Posterior cingulate gyrus (tissue), 11 donors: ENCODE results near the gene FMO1.
"Not testable (repeated sequence)": the region's sequence is repeated elsewhere in the genome, so short reads cannot be mapped to it uniquely, and the experiment has no call there.

Source experiments
- DNase-seq, 10 donors: peaks; one replicate each; pipeline versions ENCODE4 v3.0.0 to v3.0.0-alpha.2; 2020 to 2021; ENCODE audit warnings: mixed read lengths in 3 of 10
- intact Hi-C: fragments of 100-400 bp; cut with DNase I; formaldehyde crosslinking; loops from one replicate; pipeline ENCODE4 v1.15.1; 2023

FMO1 gene

GRCh38 chr1:171248302-171248701 is at the start of gene FMO1:
Gene FMO1 (plus strand): TSS chr1:171248494. CDS start chr1:171258088, 9,594 bp downstream.
- no peak for DNase-seq
- intact Hi-C loops, result no loop called here

GRCh38 chr1:171204296-171204695 is 44.0 kb upstream of the FMO1 start:
- intact Hi-C loops, result no loop called here
- DNase-seq, result no peak

GRCh38 chr1:171206204-171206977 is 41.9 kb upstream of the FMO1 start:
- no peak for DNase-seq
- intact Hi-C loops, result no loop called here

DNA sequence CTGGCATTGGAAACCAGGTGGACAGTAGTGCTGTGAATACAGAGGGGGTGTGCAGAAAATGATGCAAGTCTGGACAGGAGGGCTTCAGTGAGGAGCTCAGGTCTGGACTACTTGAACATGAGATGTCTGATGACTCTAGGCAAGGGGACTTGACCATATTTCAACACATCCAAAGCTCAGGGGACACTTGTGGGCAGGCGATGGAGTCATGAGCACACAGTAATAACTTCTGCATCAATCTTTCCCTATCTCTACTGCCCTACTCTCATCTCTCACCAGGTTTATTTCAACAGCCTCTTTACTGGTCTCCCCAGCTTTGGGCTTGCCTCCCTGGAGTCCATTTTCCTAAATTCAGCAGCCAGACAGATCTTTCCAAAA is 41.3 kb upstream of the FMO1 start:
- no peak for DNase-seq
- intact Hi-C loops, result no loop called here

DNA sequence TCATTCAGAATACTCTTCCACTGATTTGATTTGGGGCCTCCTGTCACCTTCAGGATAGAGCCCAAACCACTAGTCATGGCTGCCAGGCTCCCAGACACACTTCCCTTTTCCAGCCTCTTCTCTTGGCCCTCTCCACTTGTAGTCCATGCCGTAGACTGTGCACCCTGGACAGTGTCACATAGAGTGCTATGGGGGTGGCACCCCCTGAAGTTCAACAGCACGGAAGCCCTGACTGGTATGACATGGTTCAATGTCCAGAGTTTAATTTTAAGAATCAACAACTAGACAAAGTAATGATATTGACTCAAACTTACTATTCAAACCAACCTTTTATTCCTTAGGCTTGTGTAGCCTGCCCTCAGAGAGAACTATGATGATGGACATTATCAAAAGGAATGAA is 40.9 kb upstream of the FMO1 start:
- DNase-seq, result no peak
- intact Hi-C loops, result no loop called here

- intact Hi-C loops, result no loop called here
- DNase-seq, result no peak
Measured at GRCh38 chr1:171210355-171210754, 37.9 kb upstream of the FMO1 start.

- intact Hi-C loops, result no loop called here
Measured at GRCh38 chr1:171212607-171213351, 35.5 kb upstream of the FMO1 start.

GRCh38 chr1:171213559-171214454 is 34.5 kb upstream of the FMO1 start:
- intact Hi-C loops, result no loop called here
- peak in 1 of 10 donors; percentile 21 for DNase-seq

More at GRCh38 chr1:171212607-171213351, 35.5 kb upstream of the FMO1 start:
- no peak for DNase-seq

DNA sequence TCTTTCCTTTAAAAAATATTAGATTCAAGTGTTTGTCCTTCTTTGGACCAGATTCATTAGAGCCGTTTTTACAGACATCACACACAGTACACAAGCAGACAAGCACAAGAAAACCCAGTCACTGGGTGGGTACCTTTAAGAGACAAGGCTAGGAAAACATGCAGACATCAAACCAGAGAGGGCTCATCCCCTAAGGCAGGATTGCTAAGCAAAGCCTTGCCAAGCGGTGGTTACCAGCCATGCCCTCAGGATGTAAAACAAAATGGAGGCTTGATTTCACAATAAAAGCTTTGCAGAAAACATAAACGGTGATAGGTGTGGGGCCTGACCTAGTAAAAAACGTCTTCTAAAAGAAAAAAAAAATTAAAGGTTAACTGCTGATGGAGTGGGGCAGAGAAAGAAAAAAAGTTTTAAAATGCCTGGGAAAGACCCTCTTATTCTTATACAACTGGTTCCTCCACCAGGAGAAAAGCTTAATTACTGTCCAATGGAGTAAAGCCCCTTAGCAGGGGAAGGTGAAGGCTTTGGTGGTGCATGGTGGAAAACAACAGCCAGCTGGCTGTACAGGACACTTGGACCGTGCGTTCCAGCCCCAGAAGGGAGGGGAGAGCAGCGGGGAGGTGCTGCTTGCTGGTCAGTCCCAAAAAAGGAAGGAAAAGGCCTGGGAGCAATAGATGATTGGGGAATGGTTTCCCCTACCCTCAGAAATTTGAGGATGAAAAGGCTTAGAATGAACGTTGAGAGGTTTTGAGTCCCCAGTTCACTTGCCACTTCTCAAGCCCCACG is 30.4 kb upstream of the FMO1 start:
- peak in 1 of 10 donors; percentile 66 for DNase-seq
- intact Hi-C loops, result no loop called here

DNA sequence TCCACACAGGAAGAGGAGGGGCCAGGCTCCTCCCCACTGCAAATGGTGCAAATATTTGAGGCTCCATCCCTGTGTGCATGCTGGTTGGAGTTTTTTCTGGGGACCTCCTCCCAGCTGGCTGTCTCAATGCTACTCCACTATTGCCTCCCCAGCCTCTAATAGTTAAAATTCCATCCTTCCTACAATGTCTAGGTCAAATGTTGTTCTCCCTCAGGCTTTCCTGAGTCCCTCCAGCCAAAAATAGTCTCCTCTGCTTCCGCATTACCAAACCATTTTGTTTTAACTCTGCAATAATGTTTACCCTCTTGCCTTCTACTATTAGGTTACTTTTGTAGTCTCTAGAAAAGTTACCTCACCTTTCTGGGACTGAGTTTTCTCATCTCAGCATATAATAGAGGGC is 29.6 kb upstream of the FMO1 start:
- intact Hi-C loops, result no loop called here
- no peak for DNase-seq

- DNase-seq, result no peak
- intact Hi-C loops, result no loop called here
Measured at GRCh38 chr1:171219346-171220080, 28.8 kb upstream of the FMO1 start.

DNA sequence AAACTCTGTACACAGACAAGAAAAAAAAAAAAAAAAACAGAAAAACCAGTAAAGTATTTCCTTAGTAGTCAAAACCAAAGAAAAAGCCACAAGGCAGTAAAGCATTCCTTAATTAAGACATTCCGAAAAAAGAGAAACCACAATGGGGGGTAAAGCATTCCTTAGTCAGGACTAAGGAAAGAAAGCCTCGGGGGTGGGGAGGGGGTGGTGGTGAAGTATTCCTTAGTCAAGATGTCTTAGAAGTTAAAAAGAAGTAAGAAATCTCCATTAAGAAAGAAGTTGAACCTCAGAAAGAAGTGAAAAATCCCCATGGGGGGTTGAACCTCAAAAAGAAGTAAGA is 28.2 kb upstream of the FMO1 start:
- intact Hi-C loops, result no loop called here
- no peak for DNase-seq

DNA sequence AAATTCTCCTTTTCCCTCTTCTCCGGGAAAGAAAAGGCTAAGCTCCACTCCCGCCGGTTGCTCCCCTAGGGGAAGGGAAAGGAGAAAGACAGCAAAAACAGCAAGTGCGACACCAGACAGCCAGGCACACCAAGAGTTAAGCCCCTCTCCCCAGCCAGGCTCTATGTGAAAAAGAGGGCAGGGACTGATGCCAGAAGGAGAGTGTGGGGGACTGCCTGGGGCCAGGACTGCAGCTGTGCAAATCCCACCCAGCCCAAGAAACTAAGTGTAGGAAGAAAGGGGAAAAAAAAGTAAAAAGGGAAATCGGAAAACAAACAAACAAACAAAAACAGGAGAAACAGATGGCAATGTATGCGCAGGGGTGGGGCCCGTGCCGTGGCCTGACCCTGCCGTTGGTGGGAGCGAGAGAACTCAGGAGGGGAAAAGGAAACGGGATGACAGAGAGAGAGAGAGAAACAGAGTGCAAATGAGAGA is 27.7 kb upstream of the FMO1 start:
- intact Hi-C loops, result no loop called here
- DNase-seq, result peak in 2 of 10 donors; percentile 54 to 56

DNA sequence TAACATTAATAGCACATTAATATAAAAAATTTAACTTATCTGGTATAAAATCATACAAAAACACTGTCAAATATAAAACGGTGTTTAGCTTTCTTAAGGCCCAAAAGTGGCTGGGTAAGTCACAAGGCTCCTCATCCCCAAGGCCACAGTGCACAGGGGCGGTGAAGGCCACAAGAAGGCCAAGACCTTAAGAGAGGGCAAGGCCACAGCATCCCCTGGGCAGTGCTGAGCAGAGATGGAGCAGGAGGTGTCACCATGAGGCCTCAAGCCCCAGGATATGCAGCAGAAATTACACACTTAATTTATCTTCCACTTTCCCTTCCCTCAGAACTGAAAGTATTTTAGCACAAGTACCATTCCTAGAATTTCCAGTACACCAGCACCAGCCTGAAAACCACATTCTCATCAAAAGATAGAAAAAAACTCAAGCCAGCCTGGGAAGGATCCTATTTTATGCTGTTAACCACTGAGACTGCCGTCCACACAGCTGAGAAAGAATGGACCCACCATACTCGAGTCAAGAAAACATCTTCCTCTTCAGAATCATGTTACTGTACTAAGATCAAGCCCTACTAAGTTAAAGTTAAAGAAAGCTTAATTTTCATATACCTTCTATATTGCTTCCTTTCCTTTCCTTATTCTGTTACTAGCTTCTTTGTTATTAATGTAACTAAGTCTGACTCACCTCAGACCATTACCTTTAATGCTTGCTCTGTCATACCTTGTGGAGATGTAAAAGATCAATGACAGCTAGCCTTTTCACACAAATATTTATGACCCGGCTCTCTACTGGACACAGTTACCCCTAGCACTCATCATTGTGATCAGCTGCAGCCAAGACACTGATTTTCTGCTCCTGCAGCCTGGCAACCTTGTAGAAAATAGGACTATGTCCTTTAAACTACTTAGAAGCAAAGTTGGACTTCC is 26.4 kb upstream of the FMO1 start:
- DNase-seq, result peak in 1 of 10 donors; percentile 81
- intact Hi-C loops, result no loop called here

- no peak for DNase-seq
- intact Hi-C loops, result no loop called here
Measured at GRCh38 chr1:171222936-171223335, 25.4 kb upstream of the FMO1 start.

DNA sequence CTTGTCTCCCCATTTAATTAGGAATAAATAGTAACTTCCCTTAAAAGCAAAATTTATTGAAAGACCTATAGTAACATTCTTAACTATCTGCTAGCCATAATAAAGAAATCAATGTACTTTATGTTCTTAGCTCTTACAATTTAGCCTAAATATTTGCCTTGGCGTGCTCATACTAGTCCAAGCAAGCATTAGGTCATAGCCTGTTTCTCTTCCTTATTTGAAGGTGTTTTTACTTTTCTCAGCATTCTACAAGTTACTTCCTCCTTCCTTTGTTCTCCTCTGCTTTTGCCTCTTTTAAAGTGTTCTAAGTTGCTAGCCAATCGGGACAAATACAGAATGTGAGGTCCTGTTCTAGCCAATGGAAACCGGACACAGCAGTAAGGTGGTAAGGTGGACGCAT is 24.0 kb upstream of the FMO1 start:
- intact Hi-C loops, DNase-seq: not testable (repeated sequence)

GRCh38 chr1:171226747-171227370 is 21.4 kb upstream of the FMO1 start:
- intact Hi-C loops, result loop anchor here (1.0 kb wide), 1 partner anchor 146 kb away; no protein-coding TSS in a partner anchor
- peak in 5 of 10 donors; percentile 11 to 84 (median 28) for DNase-seq

- intact Hi-C loops, result no loop called here
- DNase-seq, result no peak
Measured at GRCh38 chr1:171231326-171231725, 17.0 kb upstream of the FMO1 start.
